Ishikawa (cell line): ENCODE results near the gene SGCD.

Experiments
- CEBPB ChIP-seq: IDR thresholded peaks from 2 replicates; pipeline ENCODE4 v1.6.1; 2012
- CREB1 ChIP-seq: IDR thresholded peaks from 2 replicates; pipeline ENCODE4 v1.6.1; 2012; ENCODE audit warnings: low read depth
- EGR1 ChIP-seq: IDR thresholded peaks from 2 replicates; pipeline ENCODE4 v1.6.1; 2012
- EP300 ChIP-seq: IDR thresholded peaks from 2 replicates; pipeline ENCODE4 v1.6.1; 2012; ENCODE audit warnings: borderline replicate concordance
- FOXM1 ChIP-seq: IDR thresholded peaks from 2 replicates; pipeline ENCODE4 v1.6.1; 2012; ENCODE audit warnings: low read depth, borderline replicate concordance
- NFIC ChIP-seq: IDR thresholded peaks from 2 replicates; pipeline ENCODE4 v1.6.1; 2012
- RAD21 ChIP-seq: IDR thresholded peaks from 2 replicates; pipeline ENCODE4 v1.6.1; 2012; ENCODE audit warnings: low read depth
- TAF1 ChIP-seq: IDR thresholded peaks from 2 replicates; pipeline ENCODE4 v1.6.1; 2012; ENCODE audit warnings: low read depth, mild to moderate bottlenecking
- TCF12 ChIP-seq: IDR thresholded peaks from 2 replicates; pipeline ENCODE4 v1.6.1; 2012; ENCODE audit warnings: low read depth
- TEAD4 ChIP-seq: IDR thresholded peaks from 2 replicates; pipeline ENCODE4 v1.6.1; 2012
- YY1 ChIP-seq: IDR thresholded peaks from 2 replicates; pipeline ENCODE4 v1.6.1; 2012; ENCODE audit warnings: low read depth
- ZBTB7A ChIP-seq: IDR thresholded peaks from 2 replicates; pipeline ENCODE4 v1.6.1; 2012; ENCODE audit warnings: low read depth
- TF ChIP-seq, protein P1 (sequence below): IDR thresholded peaks from 2 replicates; pipeline ENCODE4 v1.6.1; 2012
- TF ChIP-seq, protein P2 (sequence below): IDR thresholded peaks from 2 replicates; pipeline ENCODE4 v1.6.1; 2012; ENCODE audit warnings: low read depth, mild to moderate bottlenecking
- TF ChIP-seq, protein P3 (sequence below): IDR thresholded peaks from 2 replicates; pipeline ENCODE4 v1.6.1; 2012

SGCD gene

GRCh38 chr5:156678484-156678883 lies 351.5 kb downstream of the SGCD start:
- TF ChIP-seq CREB1 (no peak), NFIC (no peak), EP300 (no peak), RAD21 (no peak), TCF12 (no peak), TEAD4 (no peak), FOXM1 (no peak), TAF1 (no peak), EGR1 (no peak), CEBPB (no peak), YY1 (no peak)
- TF ChIP-seq, protein P1, sequence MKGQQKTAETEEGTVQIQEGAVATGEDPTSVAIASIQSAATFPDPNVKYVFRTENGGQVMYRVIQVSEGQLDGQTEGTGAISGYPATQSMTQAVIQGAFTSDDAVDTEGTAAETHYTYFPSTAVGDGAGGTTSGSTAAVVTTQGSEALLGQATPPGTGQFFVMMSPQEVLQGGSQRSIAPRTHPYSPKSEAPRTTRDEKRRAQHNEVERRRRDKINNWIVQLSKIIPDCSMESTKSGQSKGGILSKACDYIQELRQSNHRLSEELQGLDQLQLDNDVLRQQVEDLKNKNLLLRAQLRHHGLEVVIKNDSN: no peak
- TF ChIP-seq, protein P2, sequence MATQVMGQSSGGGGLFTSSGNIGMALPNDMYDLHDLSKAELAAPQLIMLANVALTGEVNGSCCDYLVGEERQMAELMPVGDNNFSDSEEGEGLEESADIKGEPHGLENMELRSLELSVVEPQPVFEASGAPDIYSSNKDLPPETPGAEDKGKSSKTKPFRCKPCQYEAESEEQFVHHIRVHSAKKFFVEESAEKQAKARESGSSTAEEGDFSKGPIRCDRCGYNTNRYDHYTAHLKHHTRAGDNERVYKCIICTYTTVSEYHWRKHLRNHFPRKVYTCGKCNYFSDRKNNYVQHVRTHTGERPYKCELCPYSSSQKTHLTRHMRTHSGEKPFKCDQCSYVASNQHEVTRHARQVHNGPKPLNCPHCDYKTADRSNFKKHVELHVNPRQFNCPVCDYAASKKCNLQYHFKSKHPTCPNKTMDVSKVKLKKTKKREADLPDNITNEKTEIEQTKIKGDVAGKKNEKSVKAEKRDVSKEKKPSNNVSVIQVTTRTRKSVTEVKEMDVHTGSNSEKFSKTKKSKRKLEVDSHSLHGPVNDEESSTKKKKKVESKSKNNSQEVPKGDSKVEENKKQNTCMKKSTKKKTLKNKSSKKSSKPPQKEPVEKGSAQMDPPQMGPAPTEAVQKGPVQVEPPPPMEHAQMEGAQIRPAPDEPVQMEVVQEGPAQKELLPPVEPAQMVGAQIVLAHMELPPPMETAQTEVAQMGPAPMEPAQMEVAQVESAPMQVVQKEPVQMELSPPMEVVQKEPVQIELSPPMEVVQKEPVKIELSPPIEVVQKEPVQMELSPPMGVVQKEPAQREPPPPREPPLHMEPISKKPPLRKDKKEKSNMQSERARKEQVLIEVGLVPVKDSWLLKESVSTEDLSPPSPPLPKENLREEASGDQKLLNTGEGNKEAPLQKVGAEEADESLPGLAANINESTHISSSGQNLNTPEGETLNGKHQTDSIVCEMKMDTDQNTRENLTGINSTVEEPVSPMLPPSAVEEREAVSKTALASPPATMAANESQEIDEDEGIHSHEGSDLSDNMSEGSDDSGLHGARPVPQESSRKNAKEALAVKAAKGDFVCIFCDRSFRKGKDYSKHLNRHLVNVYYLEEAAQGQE: no peak

DNA sequence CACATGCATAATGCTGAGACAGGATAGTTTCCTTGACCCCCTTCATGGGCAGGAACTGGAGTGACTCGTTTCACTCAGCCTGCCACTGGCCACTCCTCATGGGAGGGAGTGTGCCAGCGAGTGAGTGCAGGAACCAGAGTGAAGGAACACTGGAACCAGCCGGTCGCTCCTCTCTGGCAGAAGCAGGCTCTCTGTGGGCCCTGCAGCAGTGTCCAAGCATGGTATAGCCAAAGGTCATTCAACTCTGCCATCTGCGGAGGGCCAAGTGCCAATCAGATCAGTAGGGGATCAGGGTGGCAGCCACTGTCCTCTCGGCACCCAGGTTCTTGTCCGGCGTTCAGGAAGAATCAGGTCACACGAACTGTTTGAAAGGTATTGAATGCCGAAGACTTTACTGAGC lies 353.9 kb downstream of the SGCD start:
- TF ChIP-seq CREB1 (no peak), YY1 (no peak), ZBTB7A (no peak), EGR1 (no peak), TEAD4 (no peak), NFIC (no peak), FOXM1 (no peak), TCF12 (no peak), TAF1 (no peak), CEBPB (no peak), RAD21 (no peak), EP300 (no peak)
- TF ChIP-seq, protein P3, sequence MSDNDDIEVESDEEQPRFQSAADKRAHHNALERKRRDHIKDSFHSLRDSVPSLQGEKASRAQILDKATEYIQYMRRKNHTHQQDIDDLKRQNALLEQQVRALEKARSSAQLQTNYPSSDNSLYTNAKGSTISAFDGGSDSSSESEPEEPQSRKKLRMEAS: no peak
- TF ChIP-seq, protein P1: no peak
- TF ChIP-seq, protein P2: no peak

DNA sequence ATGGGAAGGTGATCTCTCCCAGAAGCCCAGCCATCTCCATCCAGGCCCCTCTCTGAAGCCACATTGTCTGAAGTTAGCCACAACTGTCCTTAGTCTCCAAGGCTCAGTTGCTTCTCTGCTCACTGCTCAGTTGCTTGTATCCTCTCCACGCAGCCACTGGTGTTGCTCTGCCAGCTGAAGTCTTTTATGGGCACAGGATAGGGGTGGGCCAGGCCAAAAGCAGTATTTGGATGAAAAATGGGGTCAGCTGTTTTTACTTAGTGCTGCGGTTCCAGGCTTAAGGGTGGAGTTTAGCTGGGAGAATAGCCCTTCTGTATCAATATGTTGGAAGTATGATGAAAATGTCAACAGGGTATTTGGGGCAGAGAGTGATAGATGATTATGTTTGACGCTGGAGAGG lies 354.3 kb downstream of the SGCD start:
- no peak for TF ChIP-seq NFIC
- no peak for TF ChIP-seq TAF1
- no peak for TF ChIP-seq TEAD4
- no peak for TF ChIP-seq EGR1
- TF ChIP-seq ZBTB7A: no peak
- no peak for TF ChIP-seq FOXM1
- no peak for TF ChIP-seq RAD21
- TF ChIP-seq TCF12: no peak
- no peak for TF ChIP-seq CEBPB
- no peak for TF ChIP-seq CREB1
- no peak for TF ChIP-seq YY1
- TF ChIP-seq, protein P3: no peak
- TF ChIP-seq, protein P1: no peak
- no peak for TF ChIP-seq EP300

GRCh38 chr5:156682971-156683370 lies 356.0 kb downstream of the SGCD start:
- TF ChIP-seq, protein P3: no peak
- TF ChIP-seq FOXM1: no peak
- no peak for TF ChIP-seq ZBTB7A
- TF ChIP-seq TCF12: no peak
- TF ChIP-seq, protein P1: no peak

DNA sequence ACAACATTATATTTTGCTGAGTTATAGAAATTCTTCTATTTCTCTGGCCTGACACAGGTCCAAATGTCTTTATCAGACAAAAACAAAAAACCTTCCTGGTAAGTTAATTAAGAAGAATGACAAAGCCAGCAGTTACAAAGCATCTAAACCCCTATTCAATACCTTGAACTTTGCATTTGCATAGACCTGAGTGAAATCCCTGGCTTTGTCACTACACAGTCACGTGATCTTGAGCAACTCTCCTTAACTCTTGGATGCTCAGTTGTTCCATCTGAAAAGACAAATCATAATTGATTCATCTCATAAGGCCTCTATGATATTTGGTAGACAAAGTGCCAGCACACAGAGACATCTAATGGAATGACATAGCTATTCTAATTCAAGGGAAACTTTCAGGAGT lies 356.5 kb downstream of the SGCD start:
- TF ChIP-seq TAF1 (no peak), EGR1 (no peak), EP300 (no peak), RAD21 (no peak), NFIC (no peak), CEBPB (no peak)
- TF ChIP-seq, protein P2: no peak
- TF ChIP-seq, protein P3: no peak
